Tibial nerve (tissue), 4 donors: ENCODE results near the gene TXNDC8. TPM values are rescaled to one million over a fixed set of nuclear protein-coding genes. Genes with fewer than 3 reads are reported as not detected.
A peak's percentile ranks its signal among the peaks of the same experiment; 100 is the strongest.

Experiments used
- DNase-seq, 2 donors: peaks; one replicate each; pipeline ENCODE4 v3.0.0-alpha.2; 2019; ENCODE audit warnings: low spot score in 2 of 2
- H3K27ac ChIP-seq, 4 donors: fragments of 200-600 bp; sonication (generic) in 3 of 4; one replicate each; pipeline ENCODE4 v1.5.1; 2017 to 2019; ENCODE audit warnings: mild to moderate bottlenecking in 1 of 4
- H3K27me3 ChIP-seq, 2 donors: fragments of 200-600 bp; sonication (generic) in 1 of 2; one replicate each; pipeline versions ENCODE4 v1.5.1 to v1.6.0; 2017 to 2019
- H3K36me3 ChIP-seq, 3 donors: fragments of 200-600 bp; sonication (generic); one replicate each; pipeline ENCODE4 v1.5.1; 2018 to 2019
- H3K4me1 ChIP-seq, 4 donors: fragments of 200-600 bp; sonication (generic) in 3 of 4; one replicate each; pipeline ENCODE4 v1.5.1; 2017 to 2019
- H3K4me3 ChIP-seq, 4 donors: fragments of 200-600 bp; sonication (generic) in 3 of 4; one replicate each; pipeline ENCODE4 v1.5.1; 2017 to 2019; ENCODE audit warnings: mild to moderate bottlenecking in 1 of 4, moderate library complexity in 1 of 4
- H3K9me3 ChIP-seq, 4 donors: fragments of 200-600 bp; sonication (generic) in 3 of 4; one replicate each; pipeline ENCODE4 v1.5.1; 2017 to 2019
- EP300 ChIP-seq, 2 donors: sonication (generic); formaldehyde crosslinking; IDR thresholded peaks; one replicate each; pipeline ENCODE4 v1.6.1; 2017; ENCODE audit warnings: antibody characterized with exemption in 2 of 2, mild to moderate bottlenecking in 1 of 2
- POLR2A ChIP-seq, 2 donors: fragments of 450-650 bp; IDR thresholded peaks; one replicate each; pipeline ENCODE4 v1.6.1; 2017; ENCODE audit warnings: antibody characterized with exemption in 2 of 2, mild to moderate bottlenecking in 2 of 2, moderate library complexity in 2 of 2
- WGBS, 2 donors: methylation state at CpG; one replicate each; pipeline ENCODE4 v1.1.5; 2018; 5-methylcytosine and 5-hydroxymethylcytosine counted together
- total RNA-seq, 4 donors: library from RNA; depleted of rRNA; stranded (reverse); fragments of >200 nt; gene quantifications; one replicate each; pipeline ENCODE4 v1.1.0, GENCODE V29; 2016
- TF ChIP-seq, protein P1 (sequence below), 5 experiments: fragments of 200-600 bp in 3 of 5; fragments of 450-650 bp in 2 of 5; sonication (generic) in 3 of 5; IDR thresholded peaks; one replicate each; pipeline ENCODE4 v1.5.1; 2016 to 2019; ENCODE audit warnings: antibody characterized with exemption in 5 of 5, mild to moderate bottlenecking in 3 of 5, moderate library complexity in 2 of 5

Gene TXNDC8
- total RNA-seq, 4 donors from 2014 or later, result not detected

DNA sequence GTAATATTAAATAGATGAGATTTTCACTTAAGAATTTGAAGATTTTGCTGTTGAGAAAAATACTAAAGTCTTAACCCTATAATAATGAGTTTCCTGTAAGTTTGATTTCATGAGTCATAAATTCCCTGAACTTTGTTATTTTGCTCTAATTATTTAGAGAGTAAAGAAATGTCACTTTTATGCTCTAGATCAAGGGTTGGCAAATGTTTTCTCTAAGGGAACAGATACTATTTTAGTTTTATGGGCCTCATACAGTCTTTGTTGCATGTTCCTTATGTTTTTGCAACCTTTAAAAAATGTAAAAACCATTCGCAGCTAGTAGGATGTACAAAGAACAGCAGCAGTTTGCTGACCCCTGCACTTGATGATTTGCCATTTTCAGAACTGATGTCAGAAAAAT, 480 bp upstream of the TXNDC8 start:
- Histone ChIP-seq H3K36me3 (no peaks in the 10 kb centered on the region), H3K4me1 (peaks cover 0 to 14% (median 0%) of the 10 kb centered on the region in 4 donors), H3K4me3 (no peak overlapping the region), H3K27ac (peak overlapping the region in 1 of 4 donors; percentile 9), H3K9me3 (no peaks in the 10 kb centered on the region), H3K27me3 (no peaks in the 10 kb centered on the region)
- WGBS, 2 donors, result 29 to 33% methylated on average over 1 of the region's 1 CpG
- DNase-seq, result no peak
- TF ChIP-seq, protein P1, sequence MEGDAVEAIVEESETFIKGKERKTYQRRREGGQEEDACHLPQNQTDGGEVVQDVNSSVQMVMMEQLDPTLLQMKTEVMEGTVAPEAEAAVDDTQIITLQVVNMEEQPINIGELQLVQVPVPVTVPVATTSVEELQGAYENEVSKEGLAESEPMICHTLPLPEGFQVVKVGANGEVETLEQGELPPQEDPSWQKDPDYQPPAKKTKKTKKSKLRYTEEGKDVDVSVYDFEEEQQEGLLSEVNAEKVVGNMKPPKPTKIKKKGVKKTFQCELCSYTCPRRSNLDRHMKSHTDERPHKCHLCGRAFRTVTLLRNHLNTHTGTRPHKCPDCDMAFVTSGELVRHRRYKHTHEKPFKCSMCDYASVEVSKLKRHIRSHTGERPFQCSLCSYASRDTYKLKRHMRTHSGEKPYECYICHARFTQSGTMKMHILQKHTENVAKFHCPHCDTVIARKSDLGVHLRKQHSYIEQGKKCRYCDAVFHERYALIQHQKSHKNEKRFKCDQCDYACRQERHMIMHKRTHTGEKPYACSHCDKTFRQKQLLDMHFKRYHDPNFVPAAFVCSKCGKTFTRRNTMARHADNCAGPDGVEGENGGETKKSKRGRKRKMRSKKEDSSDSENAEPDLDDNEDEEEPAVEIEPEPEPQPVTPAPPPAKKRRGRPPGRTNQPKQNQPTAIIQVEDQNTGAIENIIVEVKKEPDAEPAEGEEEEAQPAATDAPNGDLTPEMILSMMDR (IDR thresholded peaks at IDR 0.05), result no peak

DNA sequence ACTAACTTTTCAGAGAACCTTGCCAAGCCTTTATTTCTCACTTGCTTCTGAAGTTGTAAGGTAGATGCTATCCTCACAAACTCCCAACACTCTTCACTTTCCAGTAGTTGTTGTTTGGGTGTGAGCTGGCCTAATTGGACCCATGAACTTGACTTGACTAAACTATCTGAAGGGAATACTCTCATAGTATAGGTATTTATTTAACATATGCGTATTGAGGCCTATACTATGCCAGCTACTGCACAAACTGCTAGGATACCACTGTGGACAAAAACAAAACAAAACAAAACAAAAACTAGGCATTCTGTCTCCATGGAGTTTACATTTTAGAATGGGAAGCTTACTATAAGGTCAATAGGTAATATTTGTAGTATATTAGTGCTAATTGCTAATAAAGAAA, 1.3 kb downstream of the TXNDC8 start:
- Histone ChIP-seq H3K4me1 (peaks cover 0 to 14% (median 0%) of the 10 kb centered on the region in 4 donors), H3K9me3 (no peaks in the 10 kb centered on the region), H3K27ac (no peak overlapping the region), H3K4me3 (no peak overlapping the region), H3K27me3 (no peaks in the 10 kb centered on the region), H3K36me3 (no peaks in the 10 kb centered on the region)
- WGBS, 2 donors, result 93 to 100% methylated on average over 1 of the region's 1 CpG
- no peak for DNase-seq
- TF ChIP-seq EP300 (IDR thresholded peaks at IDR 0.05), result no peak
- no peak for TF ChIP-seq POLR2A (IDR thresholded peaks at IDR 0.05)
- TF ChIP-seq, protein P1 (IDR thresholded peaks at IDR 0.05), result no peak

DNA sequence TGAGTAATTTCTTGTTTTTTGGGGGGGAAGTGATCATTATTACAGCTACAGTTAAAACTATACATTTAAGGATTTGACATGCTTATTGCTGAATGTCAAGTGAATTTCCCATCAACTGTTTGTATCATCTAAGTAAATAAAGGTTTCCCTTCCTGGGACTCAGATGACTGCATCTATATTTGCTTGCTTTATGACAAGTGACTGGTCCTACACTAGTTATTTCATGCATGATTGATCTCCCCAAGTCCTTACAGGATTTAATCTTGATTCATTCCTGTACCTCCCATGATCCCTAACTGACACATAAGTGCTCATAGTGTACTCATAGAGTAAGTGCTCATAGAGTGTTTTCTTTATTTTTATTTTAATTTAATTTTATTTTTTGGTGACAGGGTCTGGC, 2.8 kb downstream of the TXNDC8 start:
- H3K9me3 ChIP-seq, result no peaks in the 10 kb centered on the region

DNA sequence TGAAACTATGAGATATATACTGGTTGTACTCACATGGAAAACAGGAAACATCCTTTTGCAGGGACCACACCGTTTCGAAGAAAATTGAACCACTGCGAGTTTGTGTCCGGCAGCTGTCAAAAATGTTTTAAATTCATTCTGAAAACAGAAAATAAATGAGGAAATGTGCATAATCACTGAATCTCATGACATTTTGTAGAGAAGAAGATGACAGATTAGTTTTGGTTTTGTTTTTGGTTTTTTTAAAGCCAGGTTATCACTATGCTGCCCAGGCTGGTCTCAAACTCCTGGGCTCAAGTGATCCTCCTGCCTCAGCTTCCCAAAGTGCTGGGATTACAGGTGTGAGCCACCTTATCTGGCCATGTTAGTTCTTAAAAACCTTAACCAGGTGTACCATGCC, 3.5 kb downstream of the TXNDC8 start:
- H3K27ac ChIP-seq, result no peak overlapping the region
- no peaks in the 10 kb centered on the region for H3K36me3 ChIP-seq
- no peaks in the 10 kb centered on the region for H3K27me3 ChIP-seq
- WGBS, 2 donors, result 79 to 86% methylated on average over 4 of the region's 4 CpGs
- H3K9me3 ChIP-seq, result no peaks in the 10 kb centered on the region
- no peak overlapping the region for H3K4me3 ChIP-seq
- no peak for TF ChIP-seq EP300 (IDR thresholded peaks at IDR 0.05)
- TF ChIP-seq POLR2A (IDR thresholded peaks at IDR 0.05), result no peak
- TF ChIP-seq, protein P1 (IDR thresholded peaks at IDR 0.05), result no peak
- H3K4me1 ChIP-seq, result peaks cover 0 to 14% (median 0%) of the 10 kb centered on the region in 4 donors
- DNase-seq, result no peak

More for the DNA sequence above, 2.8 kb downstream of the TXNDC8 start:
- no peak overlapping the region for H3K4me3 ChIP-seq
- no peak for DNase-seq
- no peak overlapping the region for H3K27ac ChIP-seq
- no peaks in the 10 kb centered on the region for H3K36me3 ChIP-seq
- TF ChIP-seq, protein P1 (IDR thresholded peaks at IDR 0.05), result no peak
- no peak for TF ChIP-seq EP300 (IDR thresholded peaks at IDR 0.05)
- no peak for TF ChIP-seq POLR2A (IDR thresholded peaks at IDR 0.05)
- H3K4me1 ChIP-seq, result peaks cover 0 to 14% (median 0%) of the 10 kb centered on the region in 4 donors
- no peaks in the 10 kb centered on the region for H3K27me3 ChIP-seq

DNA sequence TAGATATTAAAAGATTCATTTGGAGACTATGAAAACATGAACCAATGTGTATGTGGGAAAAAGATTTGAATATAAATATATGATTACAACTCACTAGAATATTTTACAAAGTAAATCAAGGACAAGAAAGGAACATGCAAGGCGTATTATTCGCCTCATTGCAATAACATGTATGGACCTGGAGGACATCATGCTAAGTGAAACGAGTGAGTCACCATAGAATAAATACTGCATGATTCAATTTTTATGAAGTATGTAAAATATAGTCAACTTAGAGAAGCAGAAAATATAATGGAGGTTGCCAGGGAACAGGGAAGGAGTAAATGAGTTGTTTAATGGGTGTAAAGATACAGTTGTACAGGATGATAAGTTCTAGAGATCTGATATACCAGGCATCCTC, 4.9 kb downstream of the TXNDC8 start:
- Histone ChIP-seq H3K4me1 (peaks cover 0 to 5% (median 0%) of the 10 kb centered on the region in 4 donors), H3K36me3 (no peaks in the 10 kb centered on the region), H3K9me3 (no peaks in the 10 kb centered on the region), H3K27ac (no peak overlapping the region), H3K27me3 (no peaks in the 10 kb centered on the region), H3K4me3 (no peak overlapping the region)
- TF ChIP-seq EP300 (IDR thresholded peaks at IDR 0.05), result no peak
- no peak for TF ChIP-seq POLR2A (IDR thresholded peaks at IDR 0.05)
- TF ChIP-seq, protein P1 (IDR thresholded peaks at IDR 0.05), result no peak
- DNase-seq, result no peak
- WGBS, 2 donors, result 84 to 92% methylated on average over 3 of the region's 3 CpGs
